Measurements from ENCODE around the gene SNTA1.
"Not testable (repeated sequence)": the region's sequence is repeated elsewhere in the genome, so short reads cannot be mapped to it uniquely, and the experiment has no call there.

Gene SNTA1

GRCh38 chr20:33470866-33471265 lies 27.3 kb upstream of the SNTA1 start:
- H3K79me2 ChIP-seq (ENCODE audit: control insufficient read depth, insufficient read depth, low read length), result no peaks in the 10 kb centered on the region
- H2BK120ac ChIP-seq (ENCODE audit: low read depth, low read length), result no peak overlapping the region
- no peak overlapping the region for H3K9ac ChIP-seq (ENCODE audit: low read length)
- no peak overlapping the region for H2AK5ac ChIP-seq (ENCODE audit: low read length)
- H4K5ac ChIP-seq (ENCODE audit: low read length), result no peak overlapping the region
- no peak overlapping the region for H4K8ac ChIP-seq (ENCODE audit: low read depth, low read length)
- no peaks in the 10 kb centered on the region for H3K4me1 ChIP-seq (ENCODE audit: control insufficient read depth, low read depth, low read length)
- H2BK5ac ChIP-seq (ENCODE audit: low read length), result no peak overlapping the region
- no peak overlapping the region for H3K56ac ChIP-seq (ENCODE audit: low read length)
- no peak overlapping the region for H3K4me2 ChIP-seq (ENCODE audit: low read length)
- H3K4me3 ChIP-seq (ENCODE audit: low read length), result no peak overlapping the region
- no peak overlapping the region for H3K23ac ChIP-seq (ENCODE audit: low read length)
- DNase-seq, result no peak
- no peaks in the 10 kb centered on the region for H3K36me3 ChIP-seq (ENCODE audit: control insufficient read depth, insufficient read depth, low read length)
- H2BK15ac ChIP-seq (replicated peaks; ENCODE audit: low read depth), result no peak overlapping the region
- H3K27ac ChIP-seq (ENCODE audit: low read depth, low read length), result no peak overlapping the region
- H3K27me3 ChIP-seq (ENCODE audit: insufficient read depth, low read length, poor library complexity), result no peaks in the 10 kb centered on the region
- WGBS (ENCODE audit: extremely low coverage, insufficient coverage, low lambda C conversion rate), result no CpG with 5 or more reads among the region's 3 CpGs
- H3K18ac ChIP-seq (ENCODE audit: low read length), result no peak overlapping the region
- no peaks in the 10 kb centered on the region for H3K79me1 ChIP-seq (ENCODE audit: low read length)
- no peak overlapping the region for H3K4ac ChIP-seq (ENCODE audit: low read depth, low read length)

GRCh38 chr20:33470457-33470856 lies 26.9 kb upstream of the SNTA1 start:
- Histone ChIP-seq H3K18ac (ENCODE audit: low read length) (no peak overlapping the region), H2AK5ac (ENCODE audit: low read length) (no peak overlapping the region), H3K4me1 (ENCODE audit: control insufficient read depth, low read depth, low read length) (no peaks in the 10 kb centered on the region), H4K8ac (ENCODE audit: low read depth, low read length) (no peak overlapping the region), H3K79me1 (ENCODE audit: low read length) (no peaks in the 10 kb centered on the region), H3K4me2 (ENCODE audit: low read length) (no peak overlapping the region), H2BK5ac (ENCODE audit: low read length) (no peak overlapping the region), H3K23ac (ENCODE audit: low read length) (no peak overlapping the region), H3K27me3 (ENCODE audit: insufficient read depth, low read length, poor library complexity) (no peaks in the 10 kb centered on the region), H3K4me3 (ENCODE audit: low read length) (no peak overlapping the region), H3K36me3 (ENCODE audit: control insufficient read depth, insufficient read depth, low read length) (no peaks in the 10 kb centered on the region), H2BK120ac (ENCODE audit: low read depth, low read length) (no peak overlapping the region), H3K4ac (ENCODE audit: low read depth, low read length) (no peak overlapping the region), H2BK15ac (replicated peaks; ENCODE audit: low read depth) (no peak overlapping the region), H3K79me2 (ENCODE audit: control insufficient read depth, insufficient read depth, low read length) (no peaks in the 10 kb centered on the region), H3K56ac (ENCODE audit: low read length) (no peak overlapping the region), H3K9ac (ENCODE audit: low read length) (no peak overlapping the region), H3K27ac (ENCODE audit: low read depth, low read length) (no peak overlapping the region), H4K5ac (ENCODE audit: low read length) (no peak overlapping the region)
- no peak for DNase-seq
- WGBS (ENCODE audit: extremely low coverage, insufficient coverage, low lambda C conversion rate), result no CpG with 5 or more reads among the region's 4 CpGs

GRCh38 chr20:33466303-33466646 lies 22.7 kb upstream of the SNTA1 start:
- Histone ChIP-seq H2AK5ac (ENCODE audit: low read length) (no peak overlapping the region), H3K36me3 (ENCODE audit: control insufficient read depth, insufficient read depth, low read length) (no peaks in the 10 kb centered on the region), H2BK15ac (replicated peaks; ENCODE audit: low read depth) (no peak overlapping the region), H4K5ac (ENCODE audit: low read length) (no peak overlapping the region), H3K27me3 (ENCODE audit: insufficient read depth, low read length, poor library complexity) (no peaks in the 10 kb centered on the region), H3K18ac (ENCODE audit: low read length) (no peak overlapping the region), H3K4me3 (ENCODE audit: low read length) (no peak overlapping the region), H3K56ac (ENCODE audit: low read length) (no peak overlapping the region), H2BK120ac (ENCODE audit: low read depth, low read length) (no peak overlapping the region), H3K27ac (ENCODE audit: low read depth, low read length) (no peak overlapping the region), H3K9ac (ENCODE audit: low read length) (no peak overlapping the region), H3K23ac (ENCODE audit: low read length) (no peak overlapping the region), H3K4me1 (ENCODE audit: control insufficient read depth, low read depth, low read length) (no peaks in the 10 kb centered on the region), H3K79me1 (ENCODE audit: low read length) (no peaks in the 10 kb centered on the region), H3K4me2 (ENCODE audit: low read length) (no peak overlapping the region), H4K8ac (ENCODE audit: low read depth, low read length) (no peak overlapping the region), H3K4ac (ENCODE audit: low read depth, low read length) (no peak overlapping the region), H3K79me2 (ENCODE audit: control insufficient read depth, insufficient read depth, low read length) (no peaks in the 10 kb centered on the region), H2BK5ac (ENCODE audit: low read length) (no peak overlapping the region)
- WGBS (ENCODE audit: extremely low coverage, insufficient coverage, low lambda C conversion rate), result no CpG with 5 or more reads among the region's 3 CpGs
- DNase-seq, result no peak

GRCh38 chr20:33465481-33466302 lies 22.1 kb upstream of the SNTA1 start:
- H3K36me3 ChIP-seq (ENCODE audit: control insufficient read depth, insufficient read depth, low read length), result no peaks in the 10 kb centered on the region
- H3K79me2 ChIP-seq (ENCODE audit: control insufficient read depth, insufficient read depth, low read length), result no peaks in the 10 kb centered on the region
- no peak overlapping the region for H3K4me2 ChIP-seq (ENCODE audit: low read length)
- no peak overlapping the region for H4K5ac ChIP-seq (ENCODE audit: low read length)
- H2BK120ac ChIP-seq (ENCODE audit: low read depth, low read length), result no peak overlapping the region
- no peak overlapping the region for H3K27ac ChIP-seq (ENCODE audit: low read depth, low read length)
- no peaks in the 10 kb centered on the region for H3K4me1 ChIP-seq (ENCODE audit: control insufficient read depth, low read depth, low read length)
- WGBS (ENCODE audit: extremely low coverage, insufficient coverage, low lambda C conversion rate), result no CpG with 5 or more reads among the region's 9 CpGs
- no peaks in the 10 kb centered on the region for H3K27me3 ChIP-seq (ENCODE audit: insufficient read depth, low read length, poor library complexity)
- H2BK15ac ChIP-seq (replicated peaks; ENCODE audit: low read depth), result no peak overlapping the region
- no peak overlapping the region for H3K56ac ChIP-seq (ENCODE audit: low read length)
- DNase-seq, result no peak
- no peak overlapping the region for H3K18ac ChIP-seq (ENCODE audit: low read length)
- no peaks in the 10 kb centered on the region for H3K79me1 ChIP-seq (ENCODE audit: low read length)
- H3K4me3 ChIP-seq (ENCODE audit: low read length), result no peak overlapping the region
- no peak overlapping the region for H3K4ac ChIP-seq (ENCODE audit: low read depth, low read length)
- H3K23ac ChIP-seq (ENCODE audit: low read length), result no peak overlapping the region
- H4K8ac ChIP-seq (ENCODE audit: low read depth, low read length), result no peak overlapping the region
- H2AK5ac ChIP-seq (ENCODE audit: low read length), result no peak overlapping the region
- no peak overlapping the region for H3K9ac ChIP-seq (ENCODE audit: low read length)
- H2BK5ac ChIP-seq (ENCODE audit: low read length), result no peak overlapping the region

- H3K79me2 ChIP-seq (ENCODE audit: control insufficient read depth, insufficient read depth, low read length); H4K8ac ChIP-seq (ENCODE audit: low read depth, low read length); H3K4me2 ChIP-seq (ENCODE audit: low read length); H4K5ac ChIP-seq (ENCODE audit: low read length); H3K36me3 ChIP-seq (ENCODE audit: control insufficient read depth, insufficient read depth, low read length); H2BK120ac ChIP-seq (ENCODE audit: low read depth, low read length); H3K18ac ChIP-seq (ENCODE audit: low read length); H3K4me3 ChIP-seq (ENCODE audit: low read length); H3K4me1 ChIP-seq (ENCODE audit: control insufficient read depth, low read depth, low read length); H3K27ac ChIP-seq (ENCODE audit: low read depth, low read length); H3K79me1 ChIP-seq (ENCODE audit: low read length); H2AK5ac ChIP-seq (ENCODE audit: low read length); H2BK5ac ChIP-seq (ENCODE audit: low read length); DNase-seq; H3K4ac ChIP-seq (ENCODE audit: low read depth, low read length); H3K56ac ChIP-seq (ENCODE audit: low read length); H2BK15ac ChIP-seq (replicated peaks; ENCODE audit: low read depth); H3K23ac ChIP-seq (ENCODE audit: low read length); H3K27me3 ChIP-seq (ENCODE audit: insufficient read depth, low read length, poor library complexity); H3K9ac ChIP-seq (ENCODE audit: low read length): not testable (repeated sequence)
- no CpG with 5 or more reads among the region's 8 CpGs for WGBS (ENCODE audit: extremely low coverage, insufficient coverage, low lambda C conversion rate)
These were observed 21.2 kb upstream of the SNTA1 start for GRCh38 chr20:33464759-33465158.

All from mesendoderm (in vitro differentiated cells).